HCT116 (cell line): ENCODE results near the gene SRGAP2.
"Not testable (repeated sequence)": the region's sequence is repeated elsewhere in the genome, so short reads cannot be mapped to it uniquely, and the experiment has no call there.

Experiments
- CEBPB ChIP-seq: IDR thresholded peaks from 2 replicates; pipeline ENCODE4 v1.6.1; 2012; ENCODE audit warnings: low read depth
- EGR1 ChIP-seq: IDR thresholded peaks from 2 replicates; pipeline ENCODE4 v1.6.1; 2012; ENCODE audit warnings: low read depth
- EZH2 ChIP-seq: fragments of 200-600 bp; sonication (generic); IDR thresholded peaks from 2 replicates; pipeline ENCODE4 v1.6.1; 2017; ENCODE audit warnings: antibody characterized with exemption, mixed run types
- POLR2A ChIP-seq: IDR thresholded peaks from 2 replicates; pipeline ENCODE4 v1.7.0; 2011; ENCODE audit warnings: borderline replicate concordance; ENCODE audit not compliant: insufficient read depth, insufficient read length; ENCODE audit errors: extremely low read depth
- POLR2AphosphoS5 ChIP-seq: IDR thresholded peaks from 2 replicates; pipeline ENCODE4 v1.6.1; 2011; ENCODE audit warnings: mild to moderate bottlenecking, low read depth, low read length, moderate library complexity
- RAD21 ChIP-seq: IDR thresholded peaks from 2 replicates; pipeline ENCODE4 v1.6.1; 2012; ENCODE audit warnings: low read depth, mild to moderate bottlenecking
- SIN3A ChIP-seq: IDR thresholded peaks from 2 replicates; pipeline ENCODE4 v1.6.1; 2012; ENCODE audit warnings: low read depth
- YY1 ChIP-seq: IDR thresholded peaks from 2 replicates; pipeline ENCODE4 v1.6.1; 2011; ENCODE audit warnings: low read length, low read depth, moderate library complexity, mild to moderate bottlenecking; ENCODE audit not compliant: insufficient replicate concordance; ENCODE audit errors: extremely low read depth
- ZFX ChIP-seq: fragments of 450-650 bp; IDR thresholded peaks from 2 replicates; pipeline ENCODE4 v1.6.1; 2017
- ZNF274 ChIP-seq: fragments of 200-500 bp; sonication (Bioruptor generic); IDR thresholded peaks from 2 replicates; pipeline ENCODE4 v1.6.1; 2014; ENCODE audit warnings: mild to moderate bottlenecking, low read depth, low read length, inconsistent platforms
- TF ChIP-seq, protein P1 (sequence below): IDR thresholded peaks from 2 replicates; pipeline ENCODE4 v1.6.1; 2012
- TF ChIP-seq, protein P2 (sequence below), 3 experiments: fragments of 200-600 bp in 1 of 3; sonication (generic) in 1 of 3; IDR thresholded peaks in 2 of 3; conservative IDR thresholded peaks in 1 of 3; 2 replicates each; pipeline ENCODE4 v1.5.1; 2012 to 2017; ENCODE audit warnings: low read depth in 2 of 3, low read length in 2 of 3, antibody characterized with exemption in 1 of 3, borderline replicate concordance in 1 of 3, control low read depth in 1 of 3, mild to moderate bottlenecking in 1 of 3, mixed read lengths in 1 of 3, mixed run types in 1 of 3, moderate library complexity in 1 of 3; ENCODE audit not compliant: insufficient read depth in 1 of 3
- TF ChIP-seq, protein P3 (sequence below): IDR thresholded peaks from 2 replicates; pipeline ENCODE4 v1.6.1; 2011; ENCODE audit warnings: mild to moderate bottlenecking, low read length, moderate library complexity; ENCODE audit not compliant: insufficient replicate concordance; ENCODE audit errors: extremely low read depth

DNA sequence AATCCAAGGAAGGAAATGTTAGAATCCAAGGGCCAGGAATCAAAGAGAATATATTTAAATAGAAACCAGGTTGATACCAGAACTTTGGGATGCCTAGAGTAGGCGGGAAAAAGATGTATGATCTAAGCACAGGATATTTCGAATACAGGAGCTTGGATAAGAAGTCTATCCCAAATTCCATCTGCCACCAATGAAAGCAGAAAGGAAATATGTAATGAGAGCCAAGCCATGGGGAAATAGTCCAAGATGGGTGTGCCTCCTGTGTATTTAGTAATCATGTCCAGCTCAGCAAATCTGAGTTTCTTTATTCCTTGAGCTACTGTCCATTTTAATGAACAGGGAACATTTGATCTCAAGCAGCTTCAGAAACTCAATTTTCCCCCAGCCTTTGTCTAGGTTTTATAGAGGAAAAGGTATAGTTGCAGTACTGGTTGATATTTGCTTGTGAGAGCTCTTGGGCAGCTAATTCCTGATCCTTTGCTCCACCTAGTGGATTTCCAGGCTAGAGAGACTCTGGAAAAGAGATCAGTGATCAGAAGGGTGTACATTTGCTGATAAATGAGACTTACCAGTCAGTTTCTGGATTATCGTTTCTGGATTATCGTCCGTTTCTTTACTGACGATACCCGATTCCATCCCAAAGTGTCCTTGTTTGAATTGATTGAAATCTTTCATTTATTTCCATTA lies 29.0 kb upstream of the SRGAP2 start:
- TF ChIP-seq YY1, EZH2, SIN3A, POLR2A, POLR2AphosphoS5, CEBPB, ZNF274, ZFX, EGR1: not testable (repeated sequence)
- TF ChIP-seq, protein P1, sequence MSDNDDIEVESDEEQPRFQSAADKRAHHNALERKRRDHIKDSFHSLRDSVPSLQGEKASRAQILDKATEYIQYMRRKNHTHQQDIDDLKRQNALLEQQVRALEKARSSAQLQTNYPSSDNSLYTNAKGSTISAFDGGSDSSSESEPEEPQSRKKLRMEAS, result not testable (repeated sequence)
- TF ChIP-seq, protein P2, sequence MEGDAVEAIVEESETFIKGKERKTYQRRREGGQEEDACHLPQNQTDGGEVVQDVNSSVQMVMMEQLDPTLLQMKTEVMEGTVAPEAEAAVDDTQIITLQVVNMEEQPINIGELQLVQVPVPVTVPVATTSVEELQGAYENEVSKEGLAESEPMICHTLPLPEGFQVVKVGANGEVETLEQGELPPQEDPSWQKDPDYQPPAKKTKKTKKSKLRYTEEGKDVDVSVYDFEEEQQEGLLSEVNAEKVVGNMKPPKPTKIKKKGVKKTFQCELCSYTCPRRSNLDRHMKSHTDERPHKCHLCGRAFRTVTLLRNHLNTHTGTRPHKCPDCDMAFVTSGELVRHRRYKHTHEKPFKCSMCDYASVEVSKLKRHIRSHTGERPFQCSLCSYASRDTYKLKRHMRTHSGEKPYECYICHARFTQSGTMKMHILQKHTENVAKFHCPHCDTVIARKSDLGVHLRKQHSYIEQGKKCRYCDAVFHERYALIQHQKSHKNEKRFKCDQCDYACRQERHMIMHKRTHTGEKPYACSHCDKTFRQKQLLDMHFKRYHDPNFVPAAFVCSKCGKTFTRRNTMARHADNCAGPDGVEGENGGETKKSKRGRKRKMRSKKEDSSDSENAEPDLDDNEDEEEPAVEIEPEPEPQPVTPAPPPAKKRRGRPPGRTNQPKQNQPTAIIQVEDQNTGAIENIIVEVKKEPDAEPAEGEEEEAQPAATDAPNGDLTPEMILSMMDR (IDR thresholded peaks at IDR 0.05 in 2 of 3, conservative IDR thresholded peaks at IDR 0.05 in 1 of 3; ENCODE audit: borderline replicate concordance in 1 of 3, insufficient read depth in 1 of 3, low read depth in 2 of 3, low read length in 2 of 3), result 0 out of 6 replicates have a peak, but pooled peaks of 1 of the 3 experiments have one; percentile 12
- TF ChIP-seq, protein P3, sequence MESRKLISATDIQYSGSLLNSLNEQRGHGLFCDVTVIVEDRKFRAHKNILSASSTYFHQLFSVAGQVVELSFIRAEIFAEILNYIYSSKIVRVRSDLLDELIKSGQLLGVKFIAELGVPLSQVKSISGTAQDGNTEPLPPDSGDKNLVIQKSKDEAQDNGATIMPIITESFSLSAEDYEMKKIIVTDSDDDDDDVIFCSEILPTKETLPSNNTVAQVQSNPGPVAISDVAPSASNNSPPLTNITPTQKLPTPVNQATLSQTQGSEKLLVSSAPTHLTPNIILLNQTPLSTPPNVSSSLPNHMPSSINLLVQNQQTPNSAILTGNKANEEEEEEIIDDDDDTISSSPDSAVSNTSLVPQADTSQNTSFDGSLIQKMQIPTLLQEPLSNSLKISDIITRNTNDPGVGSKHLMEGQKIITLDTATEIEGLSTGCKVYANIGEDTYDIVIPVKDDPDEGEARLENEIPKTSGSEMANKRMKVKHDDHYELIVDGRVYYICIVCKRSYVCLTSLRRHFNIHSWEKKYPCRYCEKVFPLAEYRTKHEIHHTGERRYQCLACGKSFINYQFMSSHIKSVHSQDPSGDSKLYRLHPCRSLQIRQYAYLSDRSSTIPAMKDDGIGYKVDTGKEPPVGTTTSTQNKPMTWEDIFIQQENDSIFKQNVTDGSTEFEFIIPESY, result not testable (repeated sequence)
- TF ChIP-seq RAD21, result 0 out of 2 replicates have a peak, but pooled peaks have one; percentile 12
